SK-N-SH (cell line): ENCODE data around the gene LARGE1. TPM values are rescaled to one million over a fixed set of nuclear protein-coding genes. Genes with fewer than 3 reads are reported as not detected.

Source experiments
- CTCF ChIA-PET: fragments of 300-600, 350-600 bp; formaldehyde crosslinking; extraction: SDS; loops from one replicate; lab custom pipeline; 2021; lab: Yijun Ruan, JAX
- POLR2A ChIA-PET: fragments of 350-600 bp; sonication (Branson Sonifier 250); formaldehyde crosslinking; extraction: SDS; loops from one replicate; lab custom pipeline; 2020; ENCODE audit warnings: antibody characterized with exemption, inconsistent platforms; lab: Yijun Ruan, JAX
- DNase-seq: peaks from one replicate; pipeline ENCODE4 v3.0.0; 2012
- H2AFZ ChIP-seq: fragments of 200-600 bp; sonication (generic); 2 replicates; pipeline ENCODE4 v1.8.1; 2016; ENCODE audit warnings: antibody characterized with exemption, mild to moderate bottlenecking, low read depth
- H3F3A ChIP-seq: fragments of 200-600 bp; sonication (generic); replicated peaks from 2 replicates; pipeline ENCODE3; 2016; ENCODE audit warnings: antibody characterized with exemption, mild to moderate bottlenecking; ENCODE audit not compliant: insufficient read depth
- H3K27ac ChIP-seq, 2 experiments: fragments of 200-500 bp in 1 of 2; fragments of 200-600 bp in 1 of 2; sonication (Bioruptor generic) in 1 of 2; sonication (generic), shearing (Covaris generic) in 1 of 2; 2 replicates each; pipeline versions ENCODE4 v1.5.1 to v1.6.1; 2014 to 2016; ENCODE audit warnings: low read depth in 2 of 2, inconsistent platforms in 1 of 2, low read length in 1 of 2, mild to moderate bottlenecking in 1 of 2, mixed read lengths in 1 of 2
- H3K27me3 ChIP-seq: fragments of 200-600 bp; sonication (generic), shearing (Covaris generic); 2 replicates; pipeline ENCODE4 v1.6.1; 2016; ENCODE audit warnings: mixed run types; ENCODE audit not compliant: insufficient read depth
- H3K36me3 ChIP-seq, 2 experiments: fragments of 200-500 bp in 1 of 2; fragments of 200-600 bp in 1 of 2; sonication (Bioruptor generic) in 1 of 2; sonication (generic) in 1 of 2; replicated peaks in 1 of 2; 2 replicates each; pipeline versions ENCODE3 to v1.5.1; 2014 to 2016; ENCODE audit warnings: low read length in 1 of 2, mild to moderate bottlenecking in 1 of 2; ENCODE audit not compliant: insufficient read depth in 2 of 2, control insufficient read depth in 1 of 2
- H3K4me1 ChIP-seq, 2 experiments: fragments of 200-500 bp in 1 of 2; fragments of 200-600 bp in 1 of 2; sonication (Bioruptor generic) in 1 of 2; sonication (generic), shearing (Covaris generic) in 1 of 2; 2 replicates each; pipeline versions ENCODE4 v1.5.1 to v1.6.1; 2014 to 2016; ENCODE audit warnings: low read depth in 1 of 2, low read length in 1 of 2, mixed run types in 1 of 2; ENCODE audit not compliant: insufficient read depth in 2 of 2, control insufficient read depth in 1 of 2
- H3K4me2 ChIP-seq: fragments of 200-600 bp; sonication (generic), shearing (Covaris generic); 2 replicates; pipeline ENCODE4 v1.6.1; 2017; ENCODE audit warnings: mixed run types
- H3K4me3 ChIP-seq, 2 experiments: fragments of 200-500 bp in 1 of 2; fragments of 200-600 bp in 1 of 2; sonication (Bioruptor generic) in 1 of 2; sonication (generic), shearing (Covaris generic) in 1 of 2; 2 replicates each; pipeline versions ENCODE4 v1.5.1 to v1.8.1; 2014 to 2016; ENCODE audit warnings: low read depth in 2 of 2, inconsistent platforms in 1 of 2, low read length in 1 of 2, mild to moderate bottlenecking in 1 of 2, mixed read lengths in 1 of 2, moderate library complexity in 1 of 2
- H3K79me2 ChIP-seq: fragments of 200-600 bp; sonication (generic); 2 replicates; pipeline ENCODE4 v1.8.1; 2017; ENCODE audit warnings: mild to moderate bottlenecking; ENCODE audit not compliant: insufficient read depth
- H3K9ac ChIP-seq: fragments of 200-600 bp; sonication (generic); 2 replicates; pipeline ENCODE4 v1.6.1; 2017; ENCODE audit warnings: mixed run types
- H3K9me2 ChIP-seq: fragments of 200-600 bp; sonication (generic); 2 replicates; pipeline ENCODE4 v1.6.1; 2017; ENCODE audit warnings: mixed run types
- H3K9me3 ChIP-seq: fragments of 200-600 bp; sonication (generic); 2 replicates; pipeline ENCODE4 v1.6.1; 2017; ENCODE audit warnings: mixed run types, mild to moderate bottlenecking, moderate library complexity
- H4K20me1 ChIP-seq: fragments of 200-600 bp; sonication (generic); 2 replicates; pipeline ENCODE4 v1.6.1; 2017; ENCODE audit warnings: mild to moderate bottlenecking, mixed run types; ENCODE audit not compliant: insufficient read depth
- CHD2 ChIP-seq: fragments of 150-350 bp; IDR thresholded peaks from 2 replicates; pipeline ENCODE4 v1.6.1; 2018; ENCODE audit warnings: low read length; ENCODE audit not compliant: partially characterized antibody
- ELF1 ChIP-seq: IDR thresholded peaks from 2 replicates; pipeline ENCODE4 v1.4.0; 2012
- EP300 ChIP-seq, 2 experiments: IDR thresholded peaks; 2 replicates each; pipeline versions ENCODE4 v1.4.0 to v1.6.1; 2012; ENCODE audit warnings: borderline replicate concordance in 1 of 2, low read depth in 1 of 2, low read length in 1 of 2
- EZH2phosphoT487 ChIP-seq: fragments of 200-600 bp; sonication (generic); IDR thresholded peaks from 2 replicates; pipeline ENCODE4 v1.6.1; 2017; ENCODE audit warnings: low read depth, mixed run types, mild to moderate bottlenecking, antibody characterized with exemption, moderate library complexity, borderline replicate concordance
- FOXJ3 ChIP-seq: sonication (generic); formaldehyde crosslinking; IDR thresholded peaks from 2 replicates; pipeline ENCODE4 v1.5.1; 2020; ENCODE audit warnings: mild to moderate bottlenecking, missing genetic modification reagents
- FOXM1 ChIP-seq: IDR thresholded peaks from 2 replicates; pipeline ENCODE4 v1.4.0; 2012; ENCODE audit warnings: low read depth, mild to moderate bottlenecking
- GABPA ChIP-seq: IDR thresholded peaks from 2 replicates; pipeline ENCODE4 v1.4.0; 2012; ENCODE audit warnings: low read depth, mild to moderate bottlenecking
- GATA2 ChIP-seq: sonication (generic); formaldehyde crosslinking; IDR thresholded peaks from 2 replicates; pipeline ENCODE4 v1.5.0; 2020; ENCODE audit warnings: mild to moderate bottlenecking, missing genetic modification reagents
- JUND ChIP-seq: IDR thresholded peaks from 2 replicates; pipeline ENCODE4 v1.4.0; 2012
- MXI1 ChIP-seq: IDR thresholded peaks from 2 replicates; pipeline ENCODE4 v1.6.1; 2012; ENCODE audit warnings: mild to moderate bottlenecking, low read depth, low read length, improper control_type of control experiment
- NRF1 ChIP-seq: IDR thresholded peaks from 2 replicates; pipeline ENCODE4 v1.6.1; 2012; ENCODE audit warnings: low read depth, mild to moderate bottlenecking, low read length
- POLR2AphosphoS5 ChIP-seq: IDR thresholded peaks from 2 replicates; pipeline ENCODE4 v1.6.1; 2012; ENCODE audit warnings: low read depth, low read length
- RAD21 ChIP-seq: IDR thresholded peaks from 2 replicates; pipeline ENCODE4 v1.6.1; 2012; ENCODE audit warnings: mild to moderate bottlenecking, low read length
- RCOR1 ChIP-seq: fragments of 150-350 bp; IDR thresholded peaks from 2 replicates; pipeline ENCODE4 v1.6.1; 2017; ENCODE audit warnings: antibody characterized with exemption, low read length
- RXRA ChIP-seq: IDR thresholded peaks from 2 replicates; pipeline ENCODE4 v1.4.0; 2012; ENCODE audit warnings: low read depth, mild to moderate bottlenecking, borderline replicate concordance
- SIN3A ChIP-seq: IDR thresholded peaks from 2 replicates; pipeline ENCODE4 v1.6.1; 2012; ENCODE audit warnings: low read depth, mild to moderate bottlenecking, low read length, moderate library complexity, borderline replicate concordance
- SMC3 ChIP-seq: IDR thresholded peaks from 2 replicates; pipeline ENCODE4 v1.6.1; 2012; ENCODE audit warnings: low read depth, low read length, improper control_type of control experiment
- TCF12 ChIP-seq: IDR thresholded peaks from 2 replicates; pipeline ENCODE4 v1.4.0; 2012
- USF1 ChIP-seq: IDR thresholded peaks from 2 replicates; pipeline ENCODE4 v1.4.0; 2012; ENCODE audit warnings: low read depth, borderline replicate concordance
- YY1 ChIP-seq: IDR thresholded peaks from 2 replicates; pipeline ENCODE4 v1.4.0; 2012; ENCODE audit warnings: low read depth, mild to moderate bottlenecking
- WGBS: methylation state at CpG from one replicate; pipeline ENCODE4 v1.1.6; 2017; ENCODE audit warnings: low lambda C conversion rate; 5-methylcytosine and 5-hydroxymethylcytosine counted together
- polyA plus RNA-seq, 3 experiments: library from polyadenylated mRNA; depleted of rRNA; stranded (reverse); fragments of >200 nt; gene quantifications; 2 replicates each; pipeline ENCODE4 v1.2.3, GENCODE V29; 2012
- TF ChIP-seq, protein P1 (sequence below): IDR thresholded peaks from 2 replicates; pipeline ENCODE4 v1.4.0; 2012; ENCODE audit warnings: low read depth, borderline replicate concordance

LARGE1 gene
- polyA plus RNA-seq, 1 of the 3 experiments (the other 2 are of a cell fraction), result 1.1 TPM

DNA sequence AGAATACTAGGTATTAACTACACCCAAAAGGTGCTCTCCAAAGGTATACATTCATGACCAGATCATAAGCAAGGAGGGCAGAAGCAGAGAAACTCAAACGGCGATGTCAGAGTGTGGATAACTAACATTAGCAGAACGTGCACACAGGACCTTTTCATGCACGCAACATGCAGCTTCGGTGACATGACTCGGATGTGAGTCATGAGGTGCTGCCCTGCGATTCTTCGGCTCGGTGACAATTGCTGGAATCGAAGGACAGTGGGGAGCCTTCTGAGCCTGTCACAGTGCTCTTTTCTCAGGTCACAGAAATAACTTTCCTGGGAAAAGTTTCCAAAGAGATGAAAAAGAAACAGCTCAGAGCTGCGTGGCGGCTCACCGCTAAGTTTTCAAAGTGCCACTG, 443.6 kb downstream of the LARGE1 start:
- H3K4me3 ChIP-seq, result no peak overlapping the region
- H3K9ac ChIP-seq, result no peak overlapping the region
- no peak overlapping the region for H3K4me2 ChIP-seq
- H3K27ac ChIP-seq, result no peak overlapping the region
- H3K36me3 ChIP-seq, result no peaks in the 10 kb centered on the region
- no peak for DNase-seq
- 63% methylated on average over 12 of the region's 13 CpGs for WGBS
- no peaks in the 10 kb centered on the region for H3K9me2 ChIP-seq
- TF ChIP-seq NRF1, result no peak
- no peak for TF ChIP-seq ELF1
- TF ChIP-seq, all 33 proteins: peak for 0
- CTCF ChIA-PET, result no interaction called here
- no peaks in the 10 kb centered on the region for H4K20me1 ChIP-seq
- no peak overlapping the region for H2AFZ ChIP-seq
- no peaks in the 10 kb centered on the region for H3K9me3 ChIP-seq
- POLR2A ChIA-PET, result no interaction called here
- no peaks in the 10 kb centered on the region for H3F3A ChIP-seq
- H3K4me1 ChIP-seq, result no peaks in the 10 kb centered on the region
- H3K27me3 ChIP-seq, result no peaks in the 10 kb centered on the region
- H3K79me2 ChIP-seq, result no peaks in the 10 kb centered on the region

- H3K4me3 ChIP-seq, result no peak overlapping the region
- H3K36me3 ChIP-seq, result no peaks in the 10 kb centered on the region
- no peak overlapping the region for H3K4me2 ChIP-seq
- ChIA-PET POLR2A (no interaction called here), CTCF (interaction anchor here (0.7 kb wide), 1 partner anchor 174 kb away, joined by 3 read pairs; no protein-coding TSS in a partner anchor)
- no peaks in the 10 kb centered on the region for H4K20me1 ChIP-seq
- WGBS, result 58% methylated on average over 4 of the region's 4 CpGs
- H2AFZ ChIP-seq, result no peak overlapping the region
- H3K27me3 ChIP-seq, result no peaks in the 10 kb centered on the region
- no peaks in the 10 kb centered on the region for H3K9me2 ChIP-seq
- no peak for DNase-seq
- no peaks in the 10 kb centered on the region for H3K9me3 ChIP-seq
- no peaks in the 10 kb centered on the region for H3K4me1 ChIP-seq
- H3K79me2 ChIP-seq, result no peaks in the 10 kb centered on the region
- H3F3A ChIP-seq, result no peaks in the 10 kb centered on the region
- no peak overlapping the region for H3K9ac ChIP-seq
- H3K27ac ChIP-seq, result no peak overlapping the region
- no peak for TF ChIP-seq SMC3
- no peak for TF ChIP-seq YY1
Observed at GRCh38 chr22:33476206-33476605, 444.1 kb downstream of the LARGE1 start.

GRCh38 chr22:33474587-33474986, 445.7 kb downstream of the LARGE1 start:
- no peaks in the 10 kb centered on the region for H3K9me2 ChIP-seq
- H2AFZ ChIP-seq, result no peak overlapping the region
- H3K4me3 ChIP-seq, result no peak overlapping the region
- H3K36me3 ChIP-seq, result no peaks in the 10 kb centered on the region
- ChIA-PET CTCF (no interaction called here), POLR2A (no interaction called here)
- no peak for DNase-seq
- H3K4me1 ChIP-seq, result no peaks in the 10 kb centered on the region
- no peaks in the 10 kb centered on the region for H3F3A ChIP-seq
- H3K9ac ChIP-seq, result no peak overlapping the region
- no peaks in the 10 kb centered on the region for H4K20me1 ChIP-seq
- TF ChIP-seq EP300 (IDR thresholded peaks at IDR 0.05; ENCODE audit: borderline replicate concordance in 1 of 2, low read depth in 1 of 2, low read length in 1 of 2) (no peak), POLR2AphosphoS5 (no peak), SIN3A (no peak), EZH2phosphoT487 (no peak), FOXJ3 (no peak), TCF12 (no peak), GABPA (no peak), NRF1 (no peak), RAD21 (no peak), JUND (no peak), USF1 (no peak), FOXM1 (no peak), MXI1 (no peak), GATA2 (CRISPR knock-in tag) (no peak), RXRA (no peak), RCOR1 (no peak), ELF1 (no peak), CHD2 (no peak)
- TF ChIP-seq, protein P1, sequence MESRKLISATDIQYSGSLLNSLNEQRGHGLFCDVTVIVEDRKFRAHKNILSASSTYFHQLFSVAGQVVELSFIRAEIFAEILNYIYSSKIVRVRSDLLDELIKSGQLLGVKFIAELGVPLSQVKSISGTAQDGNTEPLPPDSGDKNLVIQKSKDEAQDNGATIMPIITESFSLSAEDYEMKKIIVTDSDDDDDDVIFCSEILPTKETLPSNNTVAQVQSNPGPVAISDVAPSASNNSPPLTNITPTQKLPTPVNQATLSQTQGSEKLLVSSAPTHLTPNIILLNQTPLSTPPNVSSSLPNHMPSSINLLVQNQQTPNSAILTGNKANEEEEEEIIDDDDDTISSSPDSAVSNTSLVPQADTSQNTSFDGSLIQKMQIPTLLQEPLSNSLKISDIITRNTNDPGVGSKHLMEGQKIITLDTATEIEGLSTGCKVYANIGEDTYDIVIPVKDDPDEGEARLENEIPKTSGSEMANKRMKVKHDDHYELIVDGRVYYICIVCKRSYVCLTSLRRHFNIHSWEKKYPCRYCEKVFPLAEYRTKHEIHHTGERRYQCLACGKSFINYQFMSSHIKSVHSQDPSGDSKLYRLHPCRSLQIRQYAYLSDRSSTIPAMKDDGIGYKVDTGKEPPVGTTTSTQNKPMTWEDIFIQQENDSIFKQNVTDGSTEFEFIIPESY, result no peak
- no peak overlapping the region for H3K4me2 ChIP-seq
- H3K27me3 ChIP-seq, result no peaks in the 10 kb centered on the region
- WGBS, result 64% methylated on average over 1 of the region's 1 CpG
- H3K9me3 ChIP-seq, result no peaks in the 10 kb centered on the region
- H3K27ac ChIP-seq, result no peak overlapping the region
- H3K79me2 ChIP-seq, result no peaks in the 10 kb centered on the region
